ENCODE data around the gene EZR. TPM values are rescaled to one million over a fixed set of nuclear protein-coding genes. Genes with fewer than 3 reads are reported as not detected.

EZR gene
- total RNA-seq, 1 donor from 2014 or later: 254 TPM

GRCh38 chr6:158786645-158787304, 32.4 kb downstream of the EZR start:
- ATAC-seq (no peak), DNase-seq (no peak)
- peaks cover 36% of the 10 kb centered on the region for H3K4me1 ChIP-seq
- no peak overlapping the region for H3K4me3 ChIP-seq
- H3K9me3 ChIP-seq: no peaks in the 10 kb centered on the region
- TF ChIP-seq CTCF (IDR thresholded peaks at IDR 0.05): no peak
- H3K36me3 ChIP-seq: peaks cover 77% of the 10 kb centered on the region
- no peak overlapping the region for H3K27ac ChIP-seq
- intact Hi-C loops (cut with DNase I): no loop called here
- H3K27me3 ChIP-seq (ENCODE audit: low read depth): no peaks in the 10 kb centered on the region

GRCh38 chr6:158785036-158785435, 34.1 kb downstream of the EZR start:
- Histone ChIP-seq H3K27ac (no peak overlapping the region), H3K9me3 (no peaks in the 10 kb centered on the region), H3K36me3 (peaks cover 94% of the 10 kb centered on the region), H3K4me3 (no peak overlapping the region), H3K4me1 (peaks cover 31% of the 10 kb centered on the region), H3K27me3 (ENCODE audit: low read depth) (no peaks in the 10 kb centered on the region)
- ATAC-seq: peak; percentile 2 to 6
- intact Hi-C loops (cut with DNase I): no loop called here
- DNase-seq: no peak
- no peak for TF ChIP-seq CTCF (IDR thresholded peaks at IDR 0.05)

GRCh38 chr6:158784505-158784904, 34.7 kb downstream of the EZR start:
- intact Hi-C loops (cut with DNase I): no loop called here
- Histone ChIP-seq H3K27ac (no peak overlapping the region), H3K4me3 (no peak overlapping the region), H3K4me1 (peaks cover 25% of the 10 kb centered on the region), H3K9me3 (no peaks in the 10 kb centered on the region), H3K27me3 (ENCODE audit: low read depth) (no peaks in the 10 kb centered on the region), H3K36me3 (peaks cover 99% of the 10 kb centered on the region)
- DNase-seq (no peak), ATAC-seq (peak; percentile 2 to 4)
- TF ChIP-seq CTCF (IDR thresholded peaks at IDR 0.05): no peak

- peaks cover 100% of the 10 kb centered on the region for H3K36me3 ChIP-seq
- H3K9me3 ChIP-seq: no peaks in the 10 kb centered on the region
- no peak overlapping the region for H3K27ac ChIP-seq
- peaks cover 19% of the 10 kb centered on the region for H3K4me1 ChIP-seq
- H3K4me3 ChIP-seq: no peak overlapping the region
- no peaks in the 10 kb centered on the region for H3K27me3 ChIP-seq (ENCODE audit: low read depth)
- DNase-seq (no peak), ATAC-seq (no peak)
- intact Hi-C loops (cut with DNase I): no loop called here
- no peak for TF ChIP-seq CTCF (IDR thresholded peaks at IDR 0.05)
These were observed 35.3 kb downstream of the EZR start for GRCh38 chr6:158783851-158784250.

- TF ChIP-seq CTCF (IDR thresholded peaks at IDR 0.05): no peak
- intact Hi-C loops (cut with DNase I): no loop called here
- DNase-seq (no peak), ATAC-seq (no peak)
- Histone ChIP-seq H3K27ac (no peak overlapping the region), H3K36me3 (peaks cover 100% of the 10 kb centered on the region), H3K4me3 (no peak overlapping the region), H3K4me1 (peaks cover 16% of the 10 kb centered on the region), H3K27me3 (ENCODE audit: low read depth) (no peaks in the 10 kb centered on the region), H3K9me3 (no peaks in the 10 kb centered on the region)
These were observed 36.1 kb downstream of the EZR start for GRCh38 chr6:158783167-158783450.

Data from lower lobe of right lung (tissue), 2 donors.